Measurements from ENCODE around the gene TRIM7. TPM values are rescaled to one million over a fixed set of nuclear protein-coding genes. Genes with fewer than 3 reads are reported as not detected.

TRIM7 gene
- total and polyA plus RNA-seq, 2 experiments from 2014 or later: 0.53 to 0.56 TPM

DNA sequence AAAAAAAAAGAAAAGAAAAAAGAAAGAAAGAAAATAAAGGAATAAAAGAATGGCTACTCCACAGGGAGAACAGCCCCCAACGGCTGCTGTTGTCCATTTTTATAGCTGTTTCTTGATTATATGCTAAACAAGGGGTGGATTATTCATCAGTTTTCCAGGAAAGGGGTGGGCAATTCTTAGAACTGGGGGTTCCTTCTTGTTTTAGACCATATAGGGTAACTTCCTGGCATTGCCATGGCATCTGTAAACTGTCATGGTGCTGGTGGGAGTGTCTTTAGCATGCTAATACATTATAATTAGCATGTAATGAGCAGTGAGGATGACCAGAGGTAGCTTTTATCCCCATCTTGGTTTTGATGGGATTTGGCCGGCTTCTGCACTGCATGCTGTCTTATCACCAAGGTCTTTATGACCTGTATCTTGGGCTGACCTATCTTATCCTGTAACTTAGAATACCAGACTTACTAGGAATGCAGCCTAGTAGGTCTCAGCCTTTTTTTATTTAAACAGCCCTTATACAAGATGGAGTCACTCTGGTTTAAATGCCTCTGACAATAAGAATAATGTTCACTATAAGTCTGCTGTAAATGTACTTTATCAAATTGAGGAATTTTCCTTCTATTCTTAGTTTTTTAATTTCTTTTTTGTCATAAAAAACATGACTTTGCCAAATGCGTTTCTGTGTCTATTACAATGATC is 28.6 kb downstream of the TRIM7 start:
- H3K4me3 ChIP-seq: no peak overlapping the region
- TF ChIP-seq CREB1 (CRISPR knock-in tag; IDR thresholded peaks at IDR 0.05; ENCODE audit: low read depth) (no peak), NANOG (IDR thresholded peaks at IDR 0.05; ENCODE audit: borderline replicate concordance) (no peak), ZNF114 (CRISPR knock-in tag; IDR thresholded peaks at IDR 0.05) (no peak)
- TF ChIP-seq, protein P1, sequence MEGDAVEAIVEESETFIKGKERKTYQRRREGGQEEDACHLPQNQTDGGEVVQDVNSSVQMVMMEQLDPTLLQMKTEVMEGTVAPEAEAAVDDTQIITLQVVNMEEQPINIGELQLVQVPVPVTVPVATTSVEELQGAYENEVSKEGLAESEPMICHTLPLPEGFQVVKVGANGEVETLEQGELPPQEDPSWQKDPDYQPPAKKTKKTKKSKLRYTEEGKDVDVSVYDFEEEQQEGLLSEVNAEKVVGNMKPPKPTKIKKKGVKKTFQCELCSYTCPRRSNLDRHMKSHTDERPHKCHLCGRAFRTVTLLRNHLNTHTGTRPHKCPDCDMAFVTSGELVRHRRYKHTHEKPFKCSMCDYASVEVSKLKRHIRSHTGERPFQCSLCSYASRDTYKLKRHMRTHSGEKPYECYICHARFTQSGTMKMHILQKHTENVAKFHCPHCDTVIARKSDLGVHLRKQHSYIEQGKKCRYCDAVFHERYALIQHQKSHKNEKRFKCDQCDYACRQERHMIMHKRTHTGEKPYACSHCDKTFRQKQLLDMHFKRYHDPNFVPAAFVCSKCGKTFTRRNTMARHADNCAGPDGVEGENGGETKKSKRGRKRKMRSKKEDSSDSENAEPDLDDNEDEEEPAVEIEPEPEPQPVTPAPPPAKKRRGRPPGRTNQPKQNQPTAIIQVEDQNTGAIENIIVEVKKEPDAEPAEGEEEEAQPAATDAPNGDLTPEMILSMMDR (conservative IDR thresholded peaks at IDR 0.05; ENCODE audit: low read depth in 2 of 2): no peak
- ATAC-seq (no peak), DNase-seq (ENCODE audit: low spot score) (no peak)
- no peaks in the 10 kb centered on the region for H4K20me1 ChIP-seq (replicated peaks; ENCODE audit: insufficient read depth)
- peaks cover 5% of the 10 kb centered on the region; the same call in 2 of the 3 replicates for H3K4me1 Mint-ChIP-seq
- no peak overlapping the region for H3K4me2 ChIP-seq
- no peaks in the 10 kb centered on the region for H3K9me2 ChIP-seq (ENCODE audit: insufficient read depth)
- no peak overlapping the region for H3K4me3 Mint-ChIP-seq
- H3K4me1 ChIP-seq (ENCODE audit: insufficient read depth): no peaks in the 10 kb centered on the region; the same call in 1 of the 2 replicates
- no peaks in the 10 kb centered on the region for H3K79me2 ChIP-seq (replicated peaks; ENCODE audit: insufficient read depth)
- H3K27me3 Mint-ChIP-seq (ENCODE audit: insufficient read depth, low read depth, poor library complexity): peaks cover 35% of the 10 kb centered on the region
- no peak overlapping the region for H3K27ac ChIP-seq (ENCODE audit: low read depth)
- no peak overlapping the region for H2AFZ ChIP-seq
- H3F3A ChIP-seq (replicated peaks; ENCODE audit: low read depth): no peaks in the 10 kb centered on the region; the same call in 1 of the 2 replicates
- H3K36me3 Mint-ChIP-seq (ENCODE audit: low read depth): no peaks in the 10 kb centered on the region; the same call in 2 of the 3 replicates
- H3K27me3 ChIP-seq (ENCODE audit: insufficient read depth): peaks cover 19% of the 10 kb centered on the region
- H3K36me3 ChIP-seq (ENCODE audit: insufficient read depth): no peaks in the 10 kb centered on the region
- H3K9me3 Mint-ChIP-seq: peaks cover 11% of the 10 kb centered on the region; the same call in 2 of the 3 replicates
- H3K27ac Mint-ChIP-seq: no peak overlapping the region

DNA sequence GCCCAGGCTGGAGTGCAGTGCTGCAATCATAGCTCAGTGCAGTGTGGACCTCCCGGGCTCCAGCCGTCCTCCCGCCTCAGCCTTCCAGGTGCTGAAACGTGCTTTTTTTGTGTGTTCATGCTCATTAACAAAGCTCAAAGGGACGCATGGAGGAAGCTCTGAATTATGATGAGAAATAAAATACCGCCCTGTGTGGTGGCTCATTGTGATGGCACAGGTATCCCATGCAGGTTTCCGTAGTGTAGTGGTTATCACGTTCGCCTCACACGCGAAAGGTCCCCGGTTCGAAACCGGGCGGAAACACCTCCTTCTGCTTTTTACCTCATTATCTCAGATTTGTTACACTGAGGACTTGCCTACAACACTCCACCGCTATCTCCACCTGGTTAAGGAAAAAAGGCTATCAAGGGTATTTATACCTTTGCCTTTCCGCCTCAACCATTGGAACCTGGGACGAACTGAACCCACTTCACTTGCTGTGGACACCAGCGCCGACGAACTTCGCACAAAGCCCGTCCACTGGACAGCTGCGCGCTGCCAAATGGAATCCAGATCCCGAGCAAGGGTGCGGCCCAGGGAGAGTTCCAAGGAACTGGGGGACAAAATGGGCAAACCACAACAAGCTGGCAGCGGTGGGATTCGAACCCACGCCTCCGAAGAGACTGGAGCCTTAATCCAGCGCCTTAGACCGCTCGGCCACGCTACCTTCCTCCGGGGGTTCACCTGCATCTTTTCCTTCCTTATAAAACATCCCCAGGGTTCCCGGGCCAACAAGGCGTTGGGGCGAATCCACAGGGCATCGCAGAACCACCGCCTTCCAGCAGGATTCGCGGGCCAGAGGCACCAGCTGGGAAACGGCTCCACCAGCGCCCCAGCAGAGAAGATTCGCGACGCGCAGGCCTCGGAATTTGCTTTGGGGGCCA is 31.3 kb downstream of the TRIM7 start:
- H3K27me3 Mint-ChIP-seq (ENCODE audit: insufficient read depth, low read depth, poor library complexity): peaks cover 61% of the 10 kb centered on the region
- no peak for TF ChIP-seq NANOG (IDR thresholded peaks at IDR 0.05; ENCODE audit: borderline replicate concordance)
- TF ChIP-seq, protein P2, sequence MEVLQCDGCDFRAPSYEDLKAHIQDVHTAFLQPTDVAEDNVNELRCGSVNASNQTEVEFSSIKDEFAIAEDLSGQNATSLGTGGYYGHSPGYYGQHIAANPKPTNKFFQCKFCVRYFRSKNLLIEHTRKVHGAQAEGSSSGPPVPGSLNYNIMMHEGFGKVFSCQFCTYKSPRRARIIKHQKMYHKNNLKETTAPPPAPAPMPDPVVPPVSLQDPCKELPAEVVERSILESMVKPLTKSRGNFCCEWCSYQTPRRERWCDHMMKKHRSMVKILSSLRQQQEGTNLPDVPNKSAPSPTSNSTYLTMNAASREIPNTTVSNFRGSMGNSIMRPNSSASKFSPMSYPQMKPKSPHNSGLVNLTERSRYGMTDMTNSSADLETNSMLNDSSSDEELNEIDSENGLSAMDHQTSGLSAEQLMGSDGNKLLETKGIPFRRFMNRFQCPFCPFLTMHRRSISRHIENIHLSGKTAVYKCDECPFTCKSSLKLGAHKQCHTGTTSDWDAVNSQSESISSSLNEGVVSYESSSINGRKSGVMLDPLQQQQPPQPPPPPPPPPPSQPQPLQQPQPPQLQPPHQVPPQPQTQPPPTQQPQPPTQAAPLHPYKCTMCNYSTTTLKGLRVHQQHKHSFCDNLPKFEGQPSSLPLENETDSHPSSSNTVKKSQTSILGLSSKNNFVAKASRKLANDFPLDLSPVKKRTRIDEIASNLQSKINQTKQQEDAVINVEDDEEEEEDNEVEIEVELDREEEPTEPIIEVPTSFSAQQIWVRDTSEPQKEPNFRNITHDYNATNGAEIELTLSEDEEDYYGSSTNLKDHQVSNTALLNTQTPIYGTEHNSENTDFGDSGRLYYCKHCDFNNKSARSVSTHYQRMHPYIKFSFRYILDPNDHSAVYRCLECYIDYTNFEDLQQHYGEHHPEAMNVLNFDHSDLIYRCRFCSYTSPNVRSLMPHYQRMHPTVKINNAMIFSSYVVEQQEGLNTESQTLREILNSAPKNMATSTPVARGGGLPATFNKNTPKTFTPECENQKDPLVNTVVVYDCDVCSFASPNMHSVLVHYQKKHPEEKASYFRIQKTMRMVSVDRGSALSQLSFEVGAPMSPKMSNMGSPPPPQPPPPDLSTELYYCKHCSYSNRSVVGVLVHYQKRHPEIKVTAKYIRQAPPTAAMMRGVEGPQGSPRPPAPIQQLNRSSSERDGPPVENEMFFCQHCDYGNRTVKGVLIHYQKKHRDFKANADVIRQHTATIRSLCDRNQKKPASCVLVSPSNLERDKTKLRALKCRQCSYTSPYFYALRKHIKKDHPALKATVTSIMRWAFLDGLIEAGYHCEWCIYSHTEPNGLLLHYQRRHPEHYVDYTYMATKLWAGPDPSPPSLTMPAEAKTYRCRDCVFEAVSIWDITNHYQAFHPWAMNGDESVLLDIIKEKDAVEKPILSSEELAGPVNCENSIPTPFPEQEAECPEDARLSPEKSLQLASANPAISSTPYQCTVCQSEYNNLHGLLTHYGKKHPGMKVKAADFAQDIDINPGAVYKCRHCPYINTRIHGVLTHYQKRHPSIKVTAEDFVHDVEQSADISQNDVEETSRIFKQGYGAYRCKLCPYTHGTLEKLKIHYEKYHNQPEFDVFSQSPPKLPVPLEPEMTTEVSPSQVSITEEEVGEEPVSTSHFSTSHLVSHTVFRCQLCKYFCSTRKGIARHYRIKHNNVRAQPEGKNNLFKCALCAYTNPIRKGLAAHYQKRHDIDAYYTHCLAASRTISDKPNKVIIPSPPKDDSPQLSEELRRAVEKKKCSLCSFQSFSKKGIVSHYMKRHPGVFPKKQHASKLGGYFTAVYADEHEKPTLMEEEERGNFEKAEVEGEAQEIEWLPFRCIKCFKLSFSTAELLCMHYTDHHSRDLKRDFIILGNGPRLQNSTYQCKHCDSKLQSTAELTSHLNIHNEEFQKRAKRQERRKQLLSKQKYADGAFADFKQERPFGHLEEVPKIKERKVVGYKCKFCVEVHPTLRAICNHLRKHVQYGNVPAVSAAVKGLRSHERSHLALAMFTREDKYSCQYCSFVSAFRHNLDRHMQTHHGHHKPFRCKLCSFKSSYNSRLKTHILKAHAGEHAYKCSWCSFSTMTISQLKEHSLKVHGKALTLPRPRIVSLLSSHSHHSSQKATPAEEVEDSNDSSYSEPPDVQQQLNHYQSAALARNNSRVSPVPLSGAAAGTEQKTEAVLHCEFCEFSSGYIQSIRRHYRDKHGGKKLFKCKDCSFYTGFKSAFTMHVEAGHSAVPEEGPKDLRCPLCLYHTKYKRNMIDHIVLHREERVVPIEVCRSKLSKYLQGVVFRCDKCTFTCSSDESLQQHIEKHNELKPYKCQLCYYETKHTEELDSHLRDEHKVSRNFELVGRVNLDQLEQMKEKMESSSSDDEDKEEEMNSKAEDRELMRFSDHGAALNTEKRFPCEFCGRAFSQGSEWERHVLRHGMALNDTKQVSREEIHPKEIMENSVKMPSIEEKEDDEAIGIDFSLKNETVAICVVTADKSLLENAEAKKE (CRISPR knock-in tag; IDR thresholded peaks at IDR 0.05): peak; percentile 64; the same call in 1 of the 2 replicates
- no peak for TF ChIP-seq EZH2phosphoT487 (IDR thresholded peaks at IDR 0.05; ENCODE audit: unreplicated experiment)
- TF ChIP-seq POLR2AphosphoS5 (IDR thresholded peaks at IDR 0.05; ENCODE audit: low read depth): no peak
- peak; percentile 24 for TF ChIP-seq EZH2 (IDR thresholded peaks at IDR 0.05; ENCODE audit: low read depth, unreplicated experiment)
- peak; percentile 37; the same call in 1 of the 2 replicates for TF ChIP-seq CREB1 (CRISPR knock-in tag; IDR thresholded peaks at IDR 0.05; ENCODE audit: low read depth)

More for the DNA sequence above, 31.3 kb downstream of the TRIM7 start:
- peak overlapping the region; percentile 86 for H3K4me3 Mint-ChIP-seq
- no peak overlapping the region for H3K27ac ChIP-seq (ENCODE audit: low read depth)
- H3K4me1 Mint-ChIP-seq: peaks cover 17% of the 10 kb centered on the region
- ATAC-seq (peak; percentile 70), DNase-seq (ENCODE audit: low spot score) (peak; percentile 92)
- peak overlapping the region; percentile 79 for H3K27ac Mint-ChIP-seq
- no peaks in the 10 kb centered on the region for H3K79me2 ChIP-seq (replicated peaks; ENCODE audit: insufficient read depth)
- peaks cover 3% of the 10 kb centered on the region; the same call in 1 of the 2 replicates for H3F3A ChIP-seq (replicated peaks; ENCODE audit: low read depth)
- H3K4me3 ChIP-seq: peak overlapping the region; percentile 75
- H3K4me2 ChIP-seq: peak overlapping the region; percentile 89
- H3K27me3 ChIP-seq (ENCODE audit: insufficient read depth): peaks cover 34% of the 10 kb centered on the region
- peaks cover 4% of the 10 kb centered on the region for H3K4me1 ChIP-seq (ENCODE audit: insufficient read depth)
- H3K36me3 Mint-ChIP-seq (ENCODE audit: low read depth): no peaks in the 10 kb centered on the region; the same call in 2 of the 3 replicates
- H3K9me2 ChIP-seq (ENCODE audit: insufficient read depth): no peaks in the 10 kb centered on the region
- H4K20me1 ChIP-seq (replicated peaks; ENCODE audit: insufficient read depth): no peaks in the 10 kb centered on the region
- peak overlapping the region; percentile 99 for H2AFZ ChIP-seq
- H3K9me3 Mint-ChIP-seq: peaks cover 14% of the 10 kb centered on the region; the same call in 2 of the 3 replicates
- no peaks in the 10 kb centered on the region for H3K36me3 ChIP-seq (ENCODE audit: insufficient read depth)
